Peyer's patch (tissue), 4 donors: ENCODE measurements around the gene SACS.

Experiments
- POLR2A ChIP-seq, 2 donors: fragments of 450-650 bp; IDR thresholded peaks; one replicate each; pipeline ENCODE4 v1.5.1; 2017; ENCODE audit warnings: antibody characterized with exemption in 2 of 2, mild to moderate bottlenecking in 2 of 2, moderate library complexity in 2 of 2
- TF ChIP-seq, protein P1 (sequence below), 6 experiments: fragments of 450-650 bp in 4 of 6; fragments of 200-600 bp in 2 of 6; sonication (generic) in 1 of 6; IDR thresholded peaks; one replicate each; pipeline ENCODE4 v1.5.1; 2017 to 2019; ENCODE audit warnings: antibody characterized with exemption in 6 of 6, mild to moderate bottlenecking in 3 of 6, moderate library complexity in 1 of 6

DNA sequence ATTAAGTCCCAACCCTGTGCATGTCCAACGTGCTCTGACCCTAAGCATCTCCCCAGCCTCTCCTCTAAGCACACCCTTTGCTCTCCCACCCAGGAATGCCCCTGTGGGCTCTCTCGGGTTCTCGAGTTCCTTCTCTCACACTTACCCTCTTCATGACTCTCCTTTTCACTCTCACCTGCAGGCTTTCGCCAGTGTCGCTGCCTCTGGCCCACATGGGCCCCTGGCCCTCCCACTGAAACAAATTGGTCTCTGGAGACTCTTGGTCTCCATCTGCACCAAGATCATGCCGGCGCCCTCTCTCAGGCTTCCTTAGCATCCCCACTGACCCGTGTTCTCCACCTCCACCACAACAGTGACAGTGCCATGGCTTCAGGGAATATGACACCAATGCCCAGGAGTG is 19.6 kb upstream of the SACS start:
- TF ChIP-seq, protein P1, sequence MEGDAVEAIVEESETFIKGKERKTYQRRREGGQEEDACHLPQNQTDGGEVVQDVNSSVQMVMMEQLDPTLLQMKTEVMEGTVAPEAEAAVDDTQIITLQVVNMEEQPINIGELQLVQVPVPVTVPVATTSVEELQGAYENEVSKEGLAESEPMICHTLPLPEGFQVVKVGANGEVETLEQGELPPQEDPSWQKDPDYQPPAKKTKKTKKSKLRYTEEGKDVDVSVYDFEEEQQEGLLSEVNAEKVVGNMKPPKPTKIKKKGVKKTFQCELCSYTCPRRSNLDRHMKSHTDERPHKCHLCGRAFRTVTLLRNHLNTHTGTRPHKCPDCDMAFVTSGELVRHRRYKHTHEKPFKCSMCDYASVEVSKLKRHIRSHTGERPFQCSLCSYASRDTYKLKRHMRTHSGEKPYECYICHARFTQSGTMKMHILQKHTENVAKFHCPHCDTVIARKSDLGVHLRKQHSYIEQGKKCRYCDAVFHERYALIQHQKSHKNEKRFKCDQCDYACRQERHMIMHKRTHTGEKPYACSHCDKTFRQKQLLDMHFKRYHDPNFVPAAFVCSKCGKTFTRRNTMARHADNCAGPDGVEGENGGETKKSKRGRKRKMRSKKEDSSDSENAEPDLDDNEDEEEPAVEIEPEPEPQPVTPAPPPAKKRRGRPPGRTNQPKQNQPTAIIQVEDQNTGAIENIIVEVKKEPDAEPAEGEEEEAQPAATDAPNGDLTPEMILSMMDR (IDR thresholded peaks at IDR 0.05): no peak
- no peak for TF ChIP-seq POLR2A (IDR thresholded peaks at IDR 0.05)
